Stimulated activated CD8-positive, alpha-beta memory T cell treated with anti-CD3 and anti-CD28 coated beads, Interleukin-2, amount 100 ng/mL, for 48 hours (primary cell): ENCODE data around the gene HABP4.

Source experiments
- DNase-seq, 2 donors: peaks; one replicate each; pipeline ENCODE4 v3.0.0-alpha.2; 2020; ENCODE audit warnings: low read depth in 2 of 2

The HABP4 gene, protein sequence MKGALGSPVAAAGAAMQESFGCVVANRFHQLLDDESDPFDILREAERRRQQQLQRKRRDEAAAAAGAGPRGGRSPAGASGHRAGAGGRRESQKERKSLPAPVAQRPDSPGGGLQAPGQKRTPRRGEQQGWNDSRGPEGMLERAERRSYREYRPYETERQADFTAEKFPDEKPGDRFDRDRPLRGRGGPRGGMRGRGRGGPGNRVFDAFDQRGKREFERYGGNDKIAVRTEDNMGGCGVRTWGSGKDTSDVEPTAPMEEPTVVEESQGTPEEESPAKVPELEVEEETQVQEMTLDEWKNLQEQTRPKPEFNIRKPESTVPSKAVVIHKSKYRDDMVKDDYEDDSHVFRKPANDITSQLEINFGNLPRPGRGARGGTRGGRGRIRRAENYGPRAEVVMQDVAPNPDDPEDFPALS

DNA sequence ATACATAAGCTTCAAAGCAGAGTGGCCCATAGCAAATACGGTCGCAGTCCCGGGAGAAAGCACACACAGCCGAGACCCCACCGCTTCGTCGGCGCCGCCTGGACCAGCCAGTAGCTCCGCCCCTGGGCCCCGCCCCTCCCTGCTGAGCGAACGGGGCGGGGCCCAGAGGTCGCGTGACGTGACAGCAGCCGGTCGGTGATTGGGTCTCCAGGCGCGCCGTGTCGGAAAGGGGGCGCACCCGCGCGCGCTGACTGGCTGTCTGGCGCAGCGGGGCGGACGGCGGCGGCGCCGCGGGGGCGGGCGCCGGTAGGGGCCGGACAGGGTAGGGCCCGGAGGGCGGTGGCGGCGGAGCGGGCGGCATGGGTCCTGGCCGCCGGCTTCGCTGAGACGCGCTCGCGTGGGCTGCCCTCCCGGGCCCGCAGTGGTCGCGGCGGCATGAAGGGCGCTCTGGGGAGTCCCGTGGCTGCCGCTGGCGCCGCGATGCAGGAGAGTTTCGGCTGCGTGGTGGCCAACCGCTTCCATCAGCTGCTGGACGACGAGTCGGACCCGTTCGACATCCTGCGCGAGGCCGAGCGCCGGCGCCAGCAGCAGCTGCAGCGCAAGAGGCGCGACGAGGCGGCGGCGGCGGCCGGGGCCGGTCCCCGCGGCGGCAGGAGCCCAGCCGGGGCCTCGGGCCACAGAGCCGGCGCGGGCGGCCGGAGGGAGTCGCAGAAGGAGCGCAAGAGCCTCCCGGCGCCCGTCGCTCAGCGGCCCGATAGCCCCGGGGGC, at the start of gene HABP4:
HABP4 (plus strand) TSS at position 325 of the 768 bp plus-strand sequence; CDS start at position 436, 111 bp downstream.
- DNase-seq = peak; percentile 95

DNA sequence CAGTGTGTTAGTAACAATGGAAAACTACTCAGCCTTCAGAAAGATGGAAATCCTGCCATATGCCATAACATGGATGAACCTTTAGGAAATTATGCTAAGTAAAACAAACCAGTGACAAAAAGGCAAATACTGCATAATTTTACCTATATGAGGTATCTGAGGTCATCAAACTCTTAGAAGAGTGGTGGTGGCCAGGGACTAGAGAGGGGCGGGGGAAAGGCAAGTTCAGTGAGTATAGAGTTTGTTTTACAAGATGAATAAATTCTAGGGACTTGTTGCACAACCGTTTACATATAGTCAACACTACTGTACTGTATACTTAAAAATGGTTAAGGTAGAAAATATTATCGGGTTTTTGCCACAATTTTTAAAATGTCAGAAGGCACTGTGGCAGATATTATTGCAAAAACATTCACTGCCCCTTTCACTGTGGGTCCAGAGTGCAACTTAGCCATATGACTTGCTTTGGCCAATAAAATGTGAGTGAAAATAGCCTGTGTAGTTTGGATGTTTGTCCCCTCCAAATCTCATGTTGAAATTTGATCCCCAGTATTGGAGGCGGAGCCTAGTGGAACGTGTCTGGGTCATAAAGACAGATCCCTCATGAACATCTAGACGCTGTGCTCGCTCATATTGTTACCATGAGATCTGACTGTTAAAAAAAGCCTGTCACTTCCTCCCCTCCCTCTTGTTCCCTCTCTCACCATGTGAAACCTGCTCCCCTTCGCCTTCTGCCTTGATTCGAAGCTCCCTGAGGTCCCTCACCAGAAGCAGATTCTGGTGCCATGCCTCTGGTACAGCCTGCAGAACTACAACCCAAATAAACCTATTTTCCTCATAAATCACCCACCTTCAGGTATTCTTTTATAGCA, 41.3 kb upstream of the HABP4 start:
- no peak for DNase-seq

DNA sequence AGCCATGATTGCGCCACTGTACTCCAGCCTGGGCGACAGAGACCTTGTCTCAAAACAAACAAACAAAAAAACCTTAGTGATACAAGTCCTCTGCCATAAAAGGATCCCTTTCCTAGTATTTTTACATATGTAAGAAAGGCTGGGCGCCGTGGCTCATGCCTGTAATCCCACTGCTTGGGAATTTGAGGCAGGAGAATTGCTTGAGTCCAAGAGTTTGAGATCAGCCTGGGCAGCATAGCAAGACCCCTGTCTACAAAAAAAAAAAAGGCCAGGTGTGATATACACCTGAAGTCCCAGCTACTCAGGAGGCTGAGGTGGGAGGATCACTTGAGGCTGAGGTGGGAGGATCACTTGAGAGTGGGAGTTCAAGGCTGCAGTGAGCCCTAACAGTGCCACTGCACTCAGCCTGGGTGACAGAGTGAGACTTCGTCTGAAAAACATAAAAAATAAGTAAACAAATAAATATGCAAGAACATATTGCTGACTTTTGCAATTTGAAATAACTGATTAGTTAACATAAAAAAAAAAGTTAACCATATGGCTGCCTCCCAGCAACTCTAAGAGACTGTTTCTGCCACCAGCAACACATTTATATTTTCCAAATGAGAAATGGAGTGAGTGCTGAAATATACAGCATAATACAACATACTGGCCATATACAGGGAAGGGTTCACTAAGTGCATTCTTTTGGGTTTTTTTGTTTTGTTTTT, 38.7 kb upstream of the HABP4 start:
- DNase-seq = no peak

DNA sequence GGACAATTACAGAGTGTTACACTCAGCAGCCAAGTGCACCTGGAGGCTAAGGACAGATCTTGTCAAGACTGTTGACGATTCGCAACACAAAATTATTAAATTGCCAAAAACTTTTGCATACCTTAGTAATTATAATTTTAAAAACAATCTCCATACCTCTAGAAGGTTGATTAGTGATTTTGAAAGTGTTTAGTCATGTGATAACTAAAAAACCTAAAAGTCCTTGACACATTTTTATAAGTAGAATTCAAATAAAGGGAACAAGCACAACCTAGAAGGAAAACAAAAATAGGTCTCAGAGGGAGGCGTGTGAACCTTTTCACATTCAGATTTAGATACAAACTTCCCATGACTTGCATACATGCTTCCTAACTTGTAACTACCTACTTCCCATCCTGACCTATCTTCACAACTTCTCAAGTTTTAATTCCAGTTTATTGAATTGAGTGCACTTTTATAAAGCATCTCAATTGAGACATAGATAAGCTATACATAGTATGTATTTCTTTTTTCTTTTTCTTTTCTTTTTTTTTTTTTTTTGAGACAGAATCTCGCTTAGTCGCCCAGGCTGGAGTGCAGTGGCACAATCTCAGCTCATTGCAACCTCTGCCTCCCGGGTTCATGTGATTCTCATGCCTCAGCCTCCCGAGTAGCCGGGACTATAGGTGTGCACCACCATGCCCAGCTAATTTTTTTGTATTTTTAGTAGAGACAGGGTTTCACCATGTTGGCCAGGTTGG, 37.6 kb upstream of the HABP4 start:
- no peak for DNase-seq

DNA sequence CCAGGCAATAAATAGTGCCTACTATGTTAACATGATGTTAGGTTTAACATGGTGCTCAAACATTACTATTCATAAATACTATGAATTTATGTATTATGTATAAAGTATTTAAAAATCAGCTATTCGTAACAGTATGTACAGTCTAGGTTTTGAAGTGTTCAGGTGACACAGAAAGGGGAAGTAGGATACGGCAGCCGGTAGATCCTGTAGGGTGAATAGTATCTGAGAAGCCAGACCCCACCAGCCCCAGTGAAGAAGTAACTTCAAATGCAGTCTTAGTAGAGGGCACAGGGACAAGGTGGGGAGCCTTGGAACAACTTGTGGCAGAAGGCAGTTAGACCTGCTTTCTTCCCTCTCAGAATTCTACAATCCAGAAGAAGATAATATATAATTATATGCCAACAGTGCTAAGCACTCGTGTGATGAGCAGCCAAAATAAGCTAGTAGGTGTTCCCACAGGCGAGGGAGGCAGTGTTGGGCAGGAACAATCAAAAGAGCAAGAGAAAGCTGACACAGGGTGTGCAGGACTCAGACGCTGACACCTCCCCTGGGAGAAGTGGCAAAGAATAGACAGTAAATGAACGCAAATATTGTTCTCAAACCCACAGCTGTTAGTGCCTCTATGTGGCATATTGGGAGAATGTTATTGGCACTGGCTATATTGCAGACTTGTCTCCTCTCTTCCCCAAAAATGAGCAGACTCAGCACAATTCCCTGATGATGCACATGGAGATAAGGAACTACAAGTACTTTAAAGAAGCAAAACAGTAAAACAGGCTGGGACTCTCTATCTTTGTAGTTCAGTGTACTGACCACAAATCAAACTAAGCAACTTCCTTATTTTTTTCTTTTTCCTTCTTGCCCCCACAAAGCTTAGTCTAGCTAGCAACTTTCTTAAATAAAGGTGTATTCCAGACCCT, 36.4 kb upstream of the HABP4 start:
- DNase-seq = no peak

DNA sequence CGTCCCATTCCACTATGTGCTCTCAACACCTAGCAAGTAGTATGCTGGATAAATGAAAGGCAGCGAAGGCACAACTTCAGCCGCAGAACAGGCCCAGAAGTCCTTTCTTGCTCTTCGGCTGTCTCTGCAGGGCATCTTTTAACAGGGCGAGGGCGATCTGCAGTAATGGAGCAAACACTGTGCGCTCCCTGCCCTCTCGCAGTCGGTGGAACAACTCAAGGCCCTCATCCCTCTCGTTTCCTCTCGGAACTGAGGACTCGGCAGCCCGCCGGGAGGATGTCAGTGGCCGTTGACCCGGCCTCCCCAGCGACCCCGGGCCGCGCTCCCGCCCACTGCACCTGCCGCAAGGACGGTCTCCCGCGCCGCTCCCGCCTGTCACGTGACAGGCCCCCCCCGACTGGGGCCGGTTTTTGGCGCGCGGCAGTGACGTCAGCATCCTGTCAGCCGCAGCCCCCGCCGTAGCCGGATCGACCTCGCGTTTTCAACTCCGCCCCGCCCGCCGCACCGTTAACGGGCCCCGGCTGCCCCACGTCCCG, 32.9 kb upstream of the HABP4 start:
- DNase-seq = peak; percentile 85 to 88

DNA sequence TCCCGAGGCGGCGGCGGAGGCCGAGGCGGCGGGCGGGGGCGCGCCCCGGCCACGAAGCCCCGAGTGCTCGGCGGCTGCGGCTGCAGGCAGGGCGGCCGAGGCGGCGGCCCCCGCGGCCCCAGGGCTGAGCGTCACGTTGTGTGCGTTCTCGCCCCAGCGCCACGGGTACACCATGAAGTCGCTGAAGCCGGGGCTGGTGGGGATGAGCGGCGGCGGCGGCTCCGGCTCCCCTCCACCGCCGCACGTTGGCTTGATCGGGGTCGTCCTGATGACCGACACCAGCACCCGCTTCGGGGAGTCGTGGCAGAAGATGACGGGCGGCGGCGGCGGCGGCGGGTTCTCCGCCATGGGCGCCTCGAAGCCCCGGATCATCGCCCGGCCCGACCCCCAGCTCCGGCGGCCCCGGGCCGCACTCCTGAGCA, 32.3 kb upstream of the HABP4 start:
- DNase-seq = peak in 1 of 2 donors; percentile 22

DNA sequence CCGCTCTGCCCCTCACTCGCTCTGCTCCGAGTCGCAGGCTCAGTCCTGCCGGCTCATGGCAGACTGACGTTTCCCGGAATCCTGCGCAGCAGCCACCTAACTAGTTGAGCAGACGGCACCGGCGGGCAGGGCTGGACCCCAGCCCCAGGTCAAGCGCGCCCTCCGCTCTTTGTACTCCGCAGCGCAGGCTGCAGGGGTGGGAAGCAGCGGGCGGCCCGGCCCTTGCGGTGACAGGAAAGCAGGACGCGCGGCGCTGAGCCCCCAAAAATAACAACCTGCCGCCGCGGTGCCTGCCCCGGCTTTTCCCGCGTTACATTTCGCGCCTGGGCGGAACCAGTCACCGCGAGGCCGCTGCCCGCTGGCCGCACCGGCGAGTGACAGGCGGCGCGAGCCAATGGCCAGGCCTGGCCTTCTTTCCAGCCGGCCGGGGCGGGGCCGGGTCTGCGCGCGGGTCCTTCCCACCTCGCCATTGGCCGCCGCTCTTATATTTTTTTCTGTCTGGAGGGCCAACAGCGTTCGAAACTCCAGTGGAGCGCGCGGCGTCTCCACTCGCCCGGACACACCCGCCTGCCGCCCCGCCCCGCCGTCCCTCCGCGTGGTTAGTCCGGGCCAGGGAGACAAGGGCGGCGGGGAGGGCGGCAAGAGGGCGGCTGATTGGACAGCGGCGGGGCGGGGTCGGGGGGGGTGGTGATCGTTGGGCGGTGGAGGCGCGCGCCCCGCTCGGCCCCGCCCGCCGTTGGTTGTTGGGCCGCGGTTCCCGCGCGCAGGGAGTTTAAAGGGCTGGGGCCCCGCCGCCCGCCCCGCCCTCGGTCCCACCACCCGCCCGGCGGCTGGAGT, 31.7 kb upstream of the HABP4 start, which contains the start of gene ZNF367:
ZNF367 (minus strand) TSS at position 288 of the 837 bp plus-strand sequence. CDS start 338 bp downstream, outside the sequence.
- peak; percentile 90 to 97 for DNase-seq

DNA sequence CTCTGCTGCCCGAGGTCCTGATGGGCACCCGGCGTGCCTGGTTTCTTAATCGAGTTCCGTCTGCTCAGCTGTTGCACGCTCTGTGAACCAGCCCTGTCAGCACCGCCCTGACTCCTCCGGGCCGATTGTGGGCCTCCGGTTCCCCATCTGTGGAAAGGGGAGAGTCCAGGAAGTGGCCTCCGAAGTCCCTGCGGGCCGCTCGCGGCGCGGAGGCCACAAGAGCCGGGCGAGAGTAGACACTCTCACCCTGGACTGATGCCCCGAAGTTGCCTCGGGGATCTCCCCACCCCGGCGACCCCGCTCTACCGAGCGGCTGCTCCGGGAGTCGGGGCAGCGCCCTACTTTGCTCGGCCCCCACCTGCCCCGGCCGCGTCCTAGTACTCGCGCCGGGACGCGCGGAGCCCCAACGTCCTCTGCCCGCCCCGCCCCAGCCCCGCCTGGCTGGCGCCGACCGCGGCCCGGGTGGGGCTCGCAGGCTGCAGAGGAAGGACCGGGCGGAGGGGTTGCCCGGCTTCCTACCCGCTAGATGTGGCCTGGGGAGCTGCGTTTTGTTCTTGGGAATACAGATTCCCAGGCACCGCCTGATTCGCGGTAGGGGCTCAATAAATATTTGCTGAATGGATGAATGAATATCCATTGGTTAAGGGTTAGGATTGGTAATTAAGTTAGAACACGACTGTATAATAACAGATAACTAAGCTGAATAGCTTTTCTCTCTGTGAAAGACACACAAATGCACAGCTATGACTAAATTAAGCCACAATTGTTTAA, 30.9 kb upstream of the HABP4 start:
- DNase-seq = peak; percentile 55 to 58

DNA sequence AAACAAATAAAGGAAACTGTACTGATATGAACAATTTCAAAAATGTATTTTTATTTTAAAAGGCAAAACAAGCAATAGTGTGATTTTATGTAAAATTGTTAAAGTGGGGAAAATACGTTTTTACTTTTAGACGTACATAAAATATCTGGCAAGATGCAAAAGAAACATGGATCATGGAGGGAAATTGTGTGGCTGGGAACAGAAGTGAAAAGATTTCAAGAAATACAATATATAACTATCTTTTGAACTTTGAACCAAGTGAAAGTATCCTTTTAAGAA, 30.3 kb upstream of the HABP4 start:
- DNase-seq = no peak

DNA sequence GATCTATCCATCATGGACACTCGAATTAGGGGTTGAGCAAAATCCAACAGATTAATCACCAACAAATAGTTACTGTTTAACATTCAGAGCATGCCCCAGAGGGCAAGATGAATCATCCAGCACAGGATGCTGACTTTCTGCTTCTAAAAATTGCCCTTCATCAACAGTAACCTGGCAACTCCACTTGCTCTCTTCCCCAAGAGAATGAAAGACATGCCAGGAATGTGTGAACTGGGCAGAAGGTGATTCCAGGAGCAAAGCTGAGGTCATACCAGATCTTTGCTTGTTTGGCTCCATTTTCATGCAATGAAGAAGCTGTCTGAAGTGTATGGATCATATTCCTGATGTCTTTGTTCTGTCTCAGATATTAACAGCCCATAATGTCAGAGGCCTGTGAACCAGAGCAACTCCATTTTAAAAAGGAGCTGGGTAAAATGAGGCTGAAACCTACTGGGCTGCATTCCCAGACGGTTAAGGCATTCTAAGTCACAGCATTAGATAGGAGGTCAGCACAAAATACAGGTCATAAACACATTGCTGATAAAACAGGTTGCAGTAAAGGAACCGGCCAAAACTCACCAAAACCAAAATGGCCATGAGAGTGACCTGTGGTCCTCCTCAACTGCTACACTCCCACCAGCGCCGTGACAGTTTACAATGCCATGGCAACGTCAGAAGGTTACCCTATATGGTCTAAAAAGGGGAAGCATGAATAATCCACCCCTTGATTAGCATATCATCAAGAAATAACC, 29.3 kb upstream of the HABP4 start:
- no peak for DNase-seq

DNA sequence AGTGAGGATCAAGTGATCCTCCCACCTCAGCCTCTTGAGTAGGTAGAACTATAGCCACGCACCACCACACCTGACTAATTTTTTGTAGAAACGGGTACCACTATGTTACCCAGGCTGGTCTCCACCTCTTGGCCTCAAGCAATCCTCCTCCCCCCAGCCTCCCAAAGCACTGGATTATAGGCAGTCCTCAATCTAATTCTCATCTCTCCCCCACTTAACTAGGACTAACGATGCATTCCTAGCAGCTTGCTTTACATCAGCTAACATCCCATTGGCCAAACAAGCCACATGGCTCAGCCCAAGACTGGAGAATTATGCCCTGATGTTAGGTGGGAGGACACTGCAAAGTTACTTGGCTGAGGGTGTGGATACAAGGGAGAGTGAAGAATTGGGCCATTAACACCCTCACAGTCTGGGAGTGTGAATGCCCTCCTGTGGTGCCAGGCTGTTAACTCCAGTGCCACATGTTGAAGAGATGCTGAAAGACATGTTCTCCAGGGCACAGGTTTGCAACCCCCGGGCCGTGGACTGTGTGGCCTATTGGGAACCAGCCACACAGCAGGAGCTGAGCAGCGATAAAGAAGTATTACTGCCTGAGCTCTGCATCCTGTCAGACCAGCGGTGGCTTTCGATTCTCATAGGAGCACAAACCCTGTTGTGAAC, 26.5 kb upstream of the HABP4 start:
- DNase-seq = no peak

DNA sequence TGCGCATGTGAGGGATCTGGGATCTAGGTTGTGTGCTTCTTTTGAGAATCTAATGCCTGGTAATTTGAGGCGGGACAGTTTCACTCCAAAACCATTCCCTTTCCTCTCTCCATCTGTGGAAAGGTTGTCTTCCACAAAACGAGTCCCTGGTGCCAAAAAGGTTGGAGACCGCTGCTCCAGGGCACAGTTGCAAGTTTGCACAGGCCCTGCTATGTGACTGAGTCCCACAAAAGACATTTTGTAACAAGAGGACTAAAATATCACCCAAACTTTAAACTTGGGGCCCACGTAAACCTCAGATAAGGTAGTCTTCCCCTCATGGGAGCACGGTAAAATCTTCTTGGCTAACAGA, 26.0 kb upstream of the HABP4 start:
- DNase-seq = no peak

DNA sequence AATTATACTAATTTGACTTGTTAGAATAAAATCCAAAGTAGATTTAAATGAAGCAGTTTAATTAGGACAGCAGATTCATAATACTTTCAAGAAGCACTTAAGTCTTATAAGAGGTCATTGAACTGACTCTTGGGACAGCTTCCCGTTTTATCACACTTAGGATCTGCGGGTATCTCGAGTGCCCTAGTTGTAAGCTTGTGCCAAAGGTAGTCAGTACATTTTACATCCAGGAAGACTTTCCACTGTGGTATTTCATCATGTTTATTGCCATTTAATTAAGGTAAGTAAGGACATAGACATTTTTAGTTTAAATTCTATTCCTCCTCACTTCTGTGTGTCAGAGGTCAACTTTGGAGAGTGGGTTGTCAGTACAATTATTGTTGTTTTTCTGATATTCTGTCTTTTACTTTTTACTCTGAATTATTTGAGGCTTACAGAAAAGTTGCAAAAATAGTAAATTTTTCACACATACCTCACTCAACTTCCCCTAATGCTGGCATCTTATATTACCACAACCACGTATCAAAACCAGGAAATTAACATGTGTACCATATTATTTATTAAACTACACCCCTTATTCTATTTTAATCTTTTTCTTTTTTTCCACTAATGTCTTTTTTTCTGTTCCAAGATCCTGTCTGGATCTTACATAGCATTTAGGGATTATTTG, 24.3 kb upstream of the HABP4 start:
- DNase-seq = no peak

DNA sequence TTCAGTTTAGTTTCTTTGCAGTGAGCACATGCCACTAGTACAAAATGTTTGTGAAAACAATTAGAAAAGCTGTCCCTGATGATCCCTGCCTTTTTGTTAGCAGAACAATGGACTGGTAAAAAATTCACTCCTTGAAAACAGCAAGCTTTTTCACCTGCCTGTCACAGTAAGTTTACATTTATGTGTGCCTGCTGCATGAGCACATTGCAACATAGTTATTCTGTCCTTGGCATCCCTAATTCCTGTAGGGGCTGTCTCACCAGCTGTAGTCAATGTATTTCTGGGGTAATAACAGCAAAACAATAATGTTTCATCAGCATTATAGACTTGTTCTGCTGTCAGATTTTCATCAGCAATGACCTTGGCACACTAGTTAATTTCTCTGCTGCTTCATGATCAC, 20.2 kb upstream of the HABP4 start:
- DNase-seq = no peak

DNA sequence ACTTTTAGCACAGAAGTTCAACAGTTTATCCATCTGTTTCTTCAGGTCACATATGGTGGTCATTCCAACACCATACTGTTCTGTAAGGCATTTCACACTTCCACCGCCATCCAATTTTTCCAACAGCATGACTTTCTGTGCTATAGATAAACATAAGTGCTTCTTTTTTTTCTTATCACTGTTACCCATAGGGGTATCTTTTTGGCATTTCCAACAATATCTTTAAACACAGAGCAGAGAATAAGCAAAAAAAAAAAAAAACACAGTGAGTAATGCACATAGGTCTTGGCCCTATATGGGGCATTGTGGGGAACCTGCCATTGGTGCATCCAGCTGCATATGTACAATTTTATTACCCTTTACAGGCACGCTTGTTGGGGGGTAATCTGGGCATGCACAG, 19.6 kb upstream of the HABP4 start:
- DNase-seq = no peak
